Effector CD4-positive, alpha-beta T cell (primary cell): ENCODE results near the gene CTBP2.
"Not testable (repeated sequence)": the region's sequence is repeated elsewhere in the genome, so short reads cannot be mapped to it uniquely, and the experiment has no call there.

Experiments used
- DNase-seq: peaks from one replicate; pipeline ENCODE4 v3.0.0-alpha.2; 2020

Gene CTBP2

DNA sequence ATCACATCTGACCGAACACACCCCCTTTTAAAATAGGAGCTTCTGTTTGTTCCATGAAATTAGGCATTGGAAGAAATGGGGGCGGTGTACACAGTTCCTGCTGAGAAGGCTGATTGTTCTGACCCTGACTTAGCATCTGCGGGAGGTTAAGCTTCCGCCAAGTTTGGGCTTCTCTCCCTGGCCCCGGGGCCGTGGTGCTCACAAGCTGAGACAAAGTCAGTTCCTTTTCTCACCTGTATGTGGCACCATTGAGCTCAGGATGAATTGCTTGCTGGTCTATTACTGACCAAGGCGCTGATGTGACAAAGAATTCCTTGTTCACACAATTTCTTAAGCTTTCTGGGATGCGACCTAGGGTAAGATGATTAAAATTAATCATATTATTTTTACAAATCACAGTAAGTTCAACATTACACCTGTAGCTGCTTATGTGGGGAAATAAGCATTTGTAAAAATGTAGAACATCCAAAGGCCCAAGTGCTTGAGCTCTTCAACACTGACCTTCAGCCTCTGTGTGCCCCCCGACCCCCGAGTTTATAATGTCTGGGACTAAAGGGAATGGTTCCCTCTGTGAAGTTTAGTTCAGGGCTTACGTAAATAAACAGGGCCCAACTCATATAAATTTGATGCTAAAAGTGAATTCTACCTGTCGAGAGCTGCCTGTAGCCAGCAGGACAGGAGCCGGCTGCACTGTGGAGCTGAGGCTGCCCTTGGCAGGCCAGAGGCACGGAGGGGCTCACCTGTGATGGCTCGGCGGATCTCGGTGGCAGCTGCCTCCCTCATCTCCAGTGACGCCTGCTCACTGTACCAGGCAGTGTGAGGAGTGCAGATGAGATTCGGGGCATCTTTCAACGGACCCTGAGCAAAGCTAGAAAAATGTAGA is 167.7 kb downstream of the CTBP2 start:
- DNase-seq: no peak

GRCh38 chr10:124991835-124992234 is 168.5 kb downstream of the CTBP2 start:
- no peak for DNase-seq

DNA sequence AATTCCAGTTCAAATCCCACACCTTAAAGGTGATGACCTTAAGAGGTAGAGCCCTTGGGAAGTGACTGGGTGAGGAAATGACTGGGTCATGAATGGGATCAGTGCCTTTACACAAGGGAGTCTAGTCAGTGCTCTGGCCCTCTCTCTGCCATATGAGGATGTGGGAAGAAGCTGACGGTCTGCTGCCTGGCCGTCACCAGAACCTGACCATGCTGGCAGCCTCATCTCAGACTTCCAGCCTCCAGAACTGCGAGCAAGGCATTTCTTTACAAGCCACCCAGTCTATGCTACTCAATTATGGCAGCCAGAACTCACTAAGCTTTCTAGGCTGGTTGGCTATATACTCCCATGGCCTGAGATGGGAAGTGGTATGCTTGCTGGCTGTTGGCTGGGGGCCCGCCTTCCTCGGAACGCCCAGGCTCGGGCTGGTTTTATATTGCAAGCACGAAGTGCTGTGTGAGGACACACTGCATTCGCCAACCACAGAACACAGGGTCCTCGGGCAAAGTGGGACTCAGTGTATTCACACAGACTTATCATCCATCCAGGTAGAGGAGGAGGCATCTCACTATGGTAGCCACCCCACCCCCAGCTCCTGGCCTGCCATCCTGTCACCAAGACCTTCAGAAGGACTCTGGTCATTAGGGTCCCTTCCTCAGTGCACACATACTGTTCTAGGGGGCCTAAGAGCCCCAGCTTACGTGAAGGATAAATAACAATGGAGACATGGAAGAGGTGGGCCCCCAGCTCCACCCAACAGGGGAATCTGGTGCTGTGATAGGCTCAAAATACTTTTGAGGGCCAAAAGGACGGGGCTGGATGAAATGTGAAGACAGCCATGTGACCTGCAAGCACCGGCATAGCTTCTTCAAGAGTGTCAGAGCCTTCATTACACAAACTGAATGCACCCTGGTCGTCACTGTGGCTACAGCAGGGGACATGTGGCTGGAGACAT is 169.4 kb downstream of the CTBP2 start:
- DNase-seq: no peak

DNA sequence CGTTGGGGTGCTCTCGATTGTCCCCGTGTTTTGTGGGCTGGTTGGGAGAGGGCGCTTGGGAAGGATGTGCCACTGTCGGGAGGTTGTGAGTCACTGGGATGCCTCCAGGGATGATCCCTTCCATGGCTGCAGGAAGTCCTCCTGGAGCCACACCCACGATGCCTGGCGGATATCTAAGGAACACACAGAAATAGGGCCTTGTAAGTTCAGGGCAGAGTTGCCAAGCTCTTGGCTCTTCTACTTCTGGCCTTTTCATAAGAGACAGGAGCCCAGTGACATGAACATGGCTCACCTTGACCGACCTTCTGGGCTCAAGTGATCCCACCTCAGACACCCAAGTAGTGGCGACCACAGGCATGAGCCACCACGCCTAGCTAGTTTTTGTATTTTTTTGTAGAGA is 170.8 kb downstream of the CTBP2 start:
- no peak for DNase-seq

DNA sequence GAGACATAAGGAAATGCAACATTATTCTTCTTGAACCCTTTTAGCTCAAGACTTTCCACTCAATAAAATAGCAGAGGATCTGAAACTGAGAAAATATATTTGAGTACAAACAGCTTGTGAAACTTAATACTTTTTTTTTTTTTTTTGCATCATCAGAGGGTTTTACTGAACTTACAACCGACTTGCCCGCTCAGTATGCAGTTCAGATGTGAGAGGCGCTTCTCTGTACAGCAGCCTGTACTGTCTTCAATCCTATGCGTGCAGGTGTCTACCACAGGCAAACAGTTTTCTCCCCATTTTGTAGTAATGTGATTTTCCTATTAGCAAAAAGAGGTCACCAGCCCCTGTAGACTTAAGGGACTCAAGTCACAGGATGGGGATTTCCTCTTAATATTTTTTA is 171.6 kb downstream of the CTBP2 start:
- not testable (repeated sequence) for DNase-seq

- DNase-seq: no peak
Observed at GRCh38 chr10:124987788-124988187, 172.6 kb downstream of the CTBP2 start.

GRCh38 chr10:124985162-124985561 is 175.2 kb downstream of the CTBP2 start:
- DNase-seq: no peak

GRCh38 chr10:124984376-124984775 is 176.0 kb downstream of the CTBP2 start:
- no peak for DNase-seq

DNA sequence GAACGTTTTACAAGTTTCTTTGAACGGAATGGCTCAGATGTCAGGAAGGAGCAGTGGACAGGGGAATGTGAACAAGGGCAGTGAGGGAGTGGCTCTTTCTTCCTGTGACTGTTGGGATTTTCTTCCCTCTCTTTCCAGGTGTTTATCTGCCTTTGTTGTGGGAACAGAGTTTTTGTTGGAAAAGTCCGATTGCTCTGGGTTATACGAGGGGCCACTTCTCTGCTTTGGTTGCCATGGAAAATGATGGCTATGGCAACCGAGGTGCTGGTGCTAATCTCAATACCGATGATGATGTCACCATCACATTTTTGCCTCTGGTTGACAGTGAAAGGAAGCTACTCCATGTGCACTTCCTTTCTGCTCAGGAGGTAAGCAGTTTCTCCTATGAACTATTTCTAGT is 177.0 kb downstream of the CTBP2 start:
- no peak for DNase-seq

DNA sequence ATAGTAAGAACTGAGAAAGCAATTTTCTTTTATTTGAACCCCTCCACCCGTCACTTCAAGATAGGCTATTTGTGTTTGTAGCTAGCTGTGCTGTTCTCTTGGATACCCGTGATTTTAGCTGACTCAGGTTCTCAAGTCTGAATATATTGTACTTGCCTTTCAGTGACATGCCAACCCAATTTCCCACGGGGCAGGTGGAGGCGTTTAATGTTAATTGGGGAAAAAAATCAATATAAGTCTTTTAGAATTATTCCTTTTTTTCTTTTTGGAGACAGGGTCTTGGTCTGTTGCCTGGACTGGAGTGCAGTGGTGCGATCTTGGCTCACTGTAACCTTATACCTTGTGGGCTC is 182.0 kb downstream of the CTBP2 start:
- no peak for DNase-seq

GRCh38 chr10:124977648-124978375 is 182.6 kb downstream of the CTBP2 start:
- DNase-seq: no peak

GRCh38 chr10:124977161-124977560 is 183.2 kb downstream of the CTBP2 start:
- no peak for DNase-seq

GRCh38 chr10:124975977-124976514 is 184.3 kb downstream of the CTBP2 start:
- no peak for DNase-seq

DNA sequence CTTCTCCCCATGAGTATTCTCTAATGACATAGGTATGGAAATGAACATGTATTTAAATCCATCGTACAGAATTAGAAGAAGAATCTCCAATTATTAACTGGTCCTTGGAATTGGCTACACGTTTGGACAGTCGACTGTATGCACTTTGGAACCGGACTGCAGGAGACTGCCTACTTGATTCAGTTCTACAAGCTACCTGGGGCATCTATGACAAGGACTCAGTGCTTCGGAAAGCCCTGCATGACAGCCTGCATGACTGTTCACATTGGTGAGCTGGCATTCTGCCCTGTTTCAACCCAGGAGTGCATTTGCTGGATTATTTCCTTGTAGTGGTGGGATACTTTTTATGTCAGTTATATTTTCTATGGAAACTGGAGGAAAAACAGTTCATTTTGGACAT is 186.2 kb downstream of the CTBP2 start:
- DNase-seq: no peak

GRCh38 chr10:124972637-124973036 is 187.7 kb downstream of the CTBP2 start:
- no peak for DNase-seq

GRCh38 chr10:124971276-124971675 is 189.1 kb downstream of the CTBP2 start:
- DNase-seq: no peak

DNA sequence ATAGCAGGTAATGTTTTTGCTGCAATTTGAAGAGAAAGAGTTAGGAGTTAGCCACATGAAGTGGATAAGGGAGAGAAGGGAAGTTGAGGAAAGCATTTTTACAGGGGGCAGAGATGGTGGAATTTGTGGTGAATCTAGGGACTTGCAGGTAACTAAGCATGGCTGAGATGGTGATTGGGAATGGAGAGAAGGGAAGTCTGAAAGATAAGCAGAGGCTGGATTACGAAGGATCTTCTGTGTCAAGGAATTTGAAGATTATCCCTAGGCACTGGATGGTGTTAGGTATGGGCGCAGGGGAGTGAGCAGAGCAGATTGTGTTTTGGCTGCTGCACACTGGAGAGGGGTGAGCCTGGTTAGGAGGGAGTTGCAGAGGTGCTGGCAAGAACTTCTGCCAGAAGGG is 193.1 kb downstream of the CTBP2 start:
- DNase-seq: no peak

DNA sequence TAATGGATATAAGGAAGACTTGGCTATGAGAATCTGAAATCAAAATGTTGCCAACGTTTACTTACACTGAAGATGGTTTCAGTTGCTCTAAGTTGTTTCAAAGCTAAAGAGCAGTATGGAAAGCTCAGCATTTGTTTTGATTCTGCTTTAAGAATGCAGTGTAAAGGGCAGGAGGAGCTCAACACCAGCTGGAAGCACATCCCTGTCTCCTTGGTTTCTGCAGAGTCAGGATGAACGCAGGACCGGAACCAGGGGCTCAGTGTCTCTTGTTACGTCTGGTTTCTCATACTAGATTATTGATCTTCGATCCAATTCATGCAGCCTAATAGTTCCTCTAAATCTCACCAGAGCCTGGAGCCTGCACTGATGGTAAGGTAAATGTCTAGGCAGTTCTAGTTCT is 194.4 kb downstream of the CTBP2 start:
- no peak for DNase-seq

GRCh38 chr10:124963866-124964720 is 196.3 kb downstream of the CTBP2 start:
- DNase-seq: no peak

DNA sequence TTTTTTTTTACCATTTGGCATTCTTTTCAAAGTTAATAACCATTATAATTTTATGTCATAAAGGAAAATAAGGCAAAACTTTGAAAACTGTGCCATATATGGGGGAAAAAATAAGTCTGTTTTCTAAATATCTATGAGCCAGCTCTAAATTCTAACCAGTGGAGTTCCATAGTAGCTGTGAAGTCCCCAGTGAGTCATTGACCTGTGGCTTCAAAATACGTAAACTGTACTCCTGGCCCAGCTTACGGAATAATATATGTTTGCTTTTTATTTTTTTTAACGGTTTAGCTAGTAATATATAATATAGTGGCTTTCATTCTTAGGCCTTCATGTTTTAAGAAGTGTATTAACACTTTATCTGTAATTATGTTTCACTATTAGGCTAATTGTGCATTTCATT is 197.9 kb downstream of the CTBP2 start:
- no peak for DNase-seq

- DNase-seq: no peak
Observed at GRCh38 chr10:124961248-124961570, 199.2 kb downstream of the CTBP2 start.

GRCh38 chr10:124959564-124959963 is 200.8 kb downstream of the CTBP2 start:
- no peak for DNase-seq
